ENCODE results near the gene NFIB.

NFIB gene

DNA sequence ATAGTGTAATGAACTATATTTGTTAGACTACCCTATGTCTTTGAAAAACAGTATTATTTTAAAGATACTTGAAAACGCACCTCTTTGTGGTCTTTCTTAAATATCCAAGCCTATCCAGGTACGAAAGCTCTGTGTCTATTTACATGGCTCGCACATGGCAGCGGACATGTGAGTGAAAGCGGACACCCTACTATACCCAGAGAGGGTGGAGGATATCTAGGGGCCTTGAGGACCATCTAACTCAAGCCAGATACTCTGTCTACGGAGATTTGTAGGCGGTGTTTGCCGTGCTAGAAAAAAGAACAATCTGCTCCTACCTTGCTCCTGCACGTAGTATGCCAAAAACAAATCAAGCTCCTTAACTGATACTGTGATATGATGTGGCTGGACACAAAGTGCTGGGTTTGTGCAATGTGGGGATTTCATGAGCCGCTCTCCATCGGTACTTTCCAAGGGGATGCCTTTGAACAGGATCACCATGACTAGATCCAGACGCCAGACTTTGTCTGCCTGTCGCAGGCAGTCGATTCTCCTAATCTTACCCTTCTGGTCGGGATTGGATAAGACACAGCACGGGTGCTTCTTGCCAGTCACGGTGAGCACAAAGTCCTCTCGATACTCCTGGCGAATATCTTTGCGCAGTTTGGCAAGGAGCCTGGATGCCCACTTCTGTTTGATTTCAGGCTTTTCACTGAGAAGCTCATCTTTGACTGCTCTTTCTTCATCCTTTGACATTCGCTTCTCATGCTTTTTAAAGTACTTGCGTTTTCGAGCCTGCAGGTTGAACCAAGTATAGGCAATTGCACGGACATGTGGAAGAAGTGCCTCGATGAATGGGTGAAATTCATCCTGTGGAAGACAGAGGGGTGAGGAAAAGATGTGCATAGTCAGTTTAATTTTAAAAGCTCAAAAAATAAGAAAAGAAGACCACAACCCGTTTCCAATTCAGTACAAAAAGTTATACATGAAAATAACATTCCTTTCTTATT lies 7.0 kb downstream of the NFIB start:
- Histone ChIP-seq H3K4me1 (peaks cover 11% of the 10 kb centered on the region), H3K9me3 (no peaks in the 10 kb centered on the region), H3K9ac (no peak overlapping the region), H3K27ac (no peak overlapping the region), H3K27me3 (no peaks in the 10 kb centered on the region), H3K4me2 (no peak overlapping the region), H4K20me1 (no peaks in the 10 kb centered on the region), H3K4me3 (no peak overlapping the region), H3K36me3 (no peaks in the 10 kb centered on the region)
- TF ChIP-seq Cebpa-rat (IDR thresholded peaks at IDR 0.05): no peak

DNA sequence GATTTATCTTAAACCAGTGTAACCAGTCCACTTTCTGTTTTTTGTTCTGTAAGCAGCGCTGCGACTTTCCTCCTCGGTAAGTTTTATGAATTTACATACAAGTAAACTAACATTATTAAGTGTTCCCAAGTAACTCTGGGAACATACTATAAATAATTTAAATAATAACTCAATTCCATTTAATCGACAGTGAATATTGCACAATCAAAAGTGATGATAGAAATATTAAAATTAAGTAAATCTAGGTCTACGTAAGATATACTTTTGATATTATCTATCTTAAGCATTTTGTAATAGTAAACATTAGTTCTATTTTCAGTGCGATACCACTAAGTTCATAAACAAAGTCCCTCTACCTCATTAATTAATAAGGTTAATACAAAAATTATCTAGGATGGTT lies 7.8 kb downstream of the NFIB start:
- H3K9me3 ChIP-seq: no peaks in the 10 kb centered on the region
- H3K4me3 ChIP-seq: no peak overlapping the region
- TF ChIP-seq Cebpa-rat (IDR thresholded peaks at IDR 0.05): no peak
- no peak overlapping the region for H3K9ac ChIP-seq
- H3K27me3 ChIP-seq: no peaks in the 10 kb centered on the region
- no peaks in the 10 kb centered on the region for H3K36me3 ChIP-seq
- peaks cover 11% of the 10 kb centered on the region for H3K4me1 ChIP-seq
- no peaks in the 10 kb centered on the region for H4K20me1 ChIP-seq
- no peak overlapping the region for H3K27ac ChIP-seq
- H3K4me2 ChIP-seq: no peak overlapping the region

DNA sequence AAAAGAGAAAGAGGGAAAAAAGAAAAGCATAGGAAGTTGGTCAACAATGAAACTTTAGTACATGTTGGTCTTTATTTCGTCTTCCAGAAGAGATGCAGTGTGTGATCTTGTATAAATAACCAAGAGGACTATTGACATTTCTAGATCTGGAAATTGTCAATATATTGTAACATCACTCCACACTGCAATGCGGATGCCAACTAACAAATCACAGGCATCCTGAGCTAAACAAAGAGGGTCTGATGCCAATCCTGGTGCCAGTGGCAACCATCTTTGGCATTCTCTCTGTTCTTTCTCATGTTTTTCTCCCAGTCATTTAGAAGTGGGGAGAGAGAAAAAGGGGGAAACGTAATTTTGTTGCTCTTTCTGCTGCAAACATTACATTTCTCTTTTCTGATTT lies 9.7 kb downstream of the NFIB start:
- Histone ChIP-seq H3K4me1 (peaks cover 2% of the 10 kb centered on the region; the same call in 1 of the 2 replicates), H3K9me3 (no peaks in the 10 kb centered on the region), H3K36me3 (no peaks in the 10 kb centered on the region), H3K27ac (no peak overlapping the region), H3K27me3 (no peaks in the 10 kb centered on the region), H3K9ac (no peak overlapping the region), H3K4me2 (no peak overlapping the region), H4K20me1 (no peaks in the 10 kb centered on the region), H3K4me3 (no peak overlapping the region)
- TF ChIP-seq Cebpa-rat (IDR thresholded peaks at IDR 0.05): no peak

DNA sequence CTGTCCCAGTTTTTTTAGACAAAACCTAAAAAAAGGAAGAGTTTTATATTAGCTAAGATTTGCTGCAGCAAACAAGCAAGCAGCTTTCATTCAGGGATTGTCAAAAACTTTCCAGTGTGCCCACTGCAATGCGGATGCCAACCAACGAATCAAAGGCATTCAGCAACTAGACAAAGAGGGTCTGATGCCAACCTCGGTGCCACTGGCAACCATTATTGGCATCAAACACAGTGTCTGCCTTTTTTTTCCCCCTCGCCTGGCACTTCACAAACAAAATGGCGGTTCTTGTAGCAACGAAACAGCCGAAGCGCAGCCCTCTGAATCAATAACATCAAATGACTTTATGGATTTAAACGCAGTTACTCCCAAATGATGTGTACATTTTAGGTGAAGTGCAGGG lies 10.4 kb downstream of the NFIB start:
- H3K4me1 ChIP-seq: no peaks in the 10 kb centered on the region
- no peak for TF ChIP-seq Cebpa-rat (IDR thresholded peaks at IDR 0.05)
- no peaks in the 10 kb centered on the region for H3K9me3 ChIP-seq
- no peak overlapping the region for H3K4me3 ChIP-seq
- H3K36me3 ChIP-seq: no peaks in the 10 kb centered on the region
- no peaks in the 10 kb centered on the region for H3K27me3 ChIP-seq
- no peak overlapping the region for H3K27ac ChIP-seq
- no peak overlapping the region for H3K4me2 ChIP-seq
- no peak overlapping the region for H3K9ac ChIP-seq
- no peaks in the 10 kb centered on the region for H4K20me1 ChIP-seq

DNA sequence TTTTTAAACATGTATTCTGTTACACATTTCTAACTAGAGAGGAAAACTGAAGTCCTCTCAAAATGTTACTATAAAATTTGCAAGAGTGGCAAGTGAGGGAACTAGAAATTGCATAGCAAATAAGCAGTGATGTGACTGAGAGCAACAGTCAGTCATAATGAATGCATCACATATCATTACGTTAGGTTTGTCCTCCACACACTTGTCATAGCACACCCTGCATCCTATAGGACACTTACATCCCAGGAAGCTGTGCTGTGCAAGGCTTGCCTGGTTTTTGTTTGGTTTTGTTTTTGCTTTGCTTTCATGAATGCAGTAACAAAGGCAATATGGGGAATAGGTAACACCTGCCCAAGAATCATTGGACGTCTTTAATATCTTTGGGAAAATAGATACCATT lies 10.8 kb downstream of the NFIB start:
- H3K9me3 ChIP-seq: no peaks in the 10 kb centered on the region
- no peaks in the 10 kb centered on the region for H3K27me3 ChIP-seq
- no peaks in the 10 kb centered on the region for H3K36me3 ChIP-seq
- H3K4me3 ChIP-seq: no peak overlapping the region
- H4K20me1 ChIP-seq: no peaks in the 10 kb centered on the region
- no peak overlapping the region for H3K9ac ChIP-seq
- H3K4me2 ChIP-seq: no peak overlapping the region
- H3K27ac ChIP-seq: no peak overlapping the region
- TF ChIP-seq Cebpa-rat (IDR thresholded peaks at IDR 0.05): no peak
- no peaks in the 10 kb centered on the region for H3K4me1 ChIP-seq

DNA sequence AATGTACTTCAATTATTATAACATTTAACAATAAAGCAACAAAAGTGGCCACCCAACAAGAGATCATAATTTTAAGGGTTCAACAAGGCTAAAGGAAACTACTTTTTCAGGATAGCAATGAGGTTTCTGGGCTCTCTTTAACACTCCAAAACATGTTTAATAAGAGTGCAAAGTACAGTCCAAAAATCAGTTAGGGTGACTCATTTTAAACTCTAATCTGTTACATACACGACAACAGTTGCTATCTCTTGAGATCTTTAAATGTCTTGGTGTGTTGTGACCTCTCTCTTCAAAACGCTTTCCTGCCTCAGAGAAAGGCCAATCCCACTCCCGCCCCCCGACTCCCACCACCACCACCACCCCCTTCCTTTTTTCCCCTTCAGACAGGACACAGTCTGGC lies 11.5 kb downstream of the NFIB start:
- no peaks in the 10 kb centered on the region for H3K4me1 ChIP-seq
- no peak overlapping the region for H3K4me2 ChIP-seq
- H4K20me1 ChIP-seq: no peaks in the 10 kb centered on the region
- no peaks in the 10 kb centered on the region for H3K9me3 ChIP-seq
- H3K27ac ChIP-seq: no peak overlapping the region
- H3K36me3 ChIP-seq: no peaks in the 10 kb centered on the region
- no peak overlapping the region for H3K4me3 ChIP-seq
- no peak for TF ChIP-seq Cebpa-rat (IDR thresholded peaks at IDR 0.05)
- no peak overlapping the region for H3K9ac ChIP-seq
- no peaks in the 10 kb centered on the region for H3K27me3 ChIP-seq

DNA sequence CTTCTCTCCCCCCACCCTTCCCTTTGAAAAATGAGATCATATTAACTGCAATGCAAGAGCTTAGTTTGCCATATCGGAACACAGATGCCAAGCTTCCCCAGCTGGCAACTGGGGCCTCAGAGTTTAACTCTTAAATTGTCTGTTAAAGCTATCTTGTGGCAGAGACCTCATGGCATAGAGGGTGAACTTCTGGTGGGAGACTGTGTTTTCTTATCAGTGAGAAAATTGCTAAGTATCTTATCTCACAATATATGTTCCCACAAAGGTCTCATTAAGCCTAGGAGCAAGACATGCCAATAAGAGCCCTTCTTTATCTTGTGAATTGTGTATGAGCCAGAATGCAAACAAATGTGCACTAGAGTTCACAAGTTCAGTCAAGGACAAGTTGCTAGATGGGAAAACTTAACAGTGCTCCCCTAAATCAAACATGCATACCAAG lies 12.3 kb downstream of the NFIB start:
- H3K36me3 ChIP-seq: no peaks in the 10 kb centered on the region

DNA sequence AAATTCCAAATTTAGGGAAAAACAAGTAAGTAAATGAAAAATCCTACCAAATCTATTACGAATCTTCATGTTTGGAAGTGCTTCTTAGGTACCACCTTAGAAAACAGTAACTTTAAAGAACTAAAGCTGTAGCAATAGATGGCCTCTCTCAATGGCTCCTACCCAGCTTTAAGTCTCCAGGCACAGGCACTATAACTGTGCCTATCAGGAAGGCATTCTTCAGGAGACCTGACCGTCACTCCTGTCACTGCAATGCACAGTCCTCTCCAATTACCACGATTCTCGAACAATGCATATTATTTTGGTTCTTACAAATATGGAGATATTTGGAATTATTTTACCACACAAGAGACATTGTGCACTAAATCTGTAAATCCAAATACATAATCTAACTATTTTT lies 12.9 kb downstream of the NFIB start:
- Histone ChIP-seq H3K4me2 (no peak overlapping the region), H3K4me1 (no peaks in the 10 kb centered on the region), H3K9ac (no peak overlapping the region), H3K27me3 (no peaks in the 10 kb centered on the region), H3K36me3 (no peaks in the 10 kb centered on the region), H3K4me3 (no peak overlapping the region), H4K20me1 (no peaks in the 10 kb centered on the region), H3K27ac (no peak overlapping the region), H3K9me3 (no peaks in the 10 kb centered on the region)
- no peak for TF ChIP-seq Cebpa-rat (IDR thresholded peaks at IDR 0.05)

More for the DNA sequence above, 12.3 kb downstream of the NFIB start:
- no peaks in the 10 kb centered on the region for H3K4me1 ChIP-seq
- H3K9ac ChIP-seq: no peak overlapping the region
- H4K20me1 ChIP-seq: no peaks in the 10 kb centered on the region
- no peak for TF ChIP-seq Cebpa-rat (IDR thresholded peaks at IDR 0.05)
- H3K4me2 ChIP-seq: no peak overlapping the region
- no peaks in the 10 kb centered on the region for H3K27me3 ChIP-seq
- no peak overlapping the region for H3K27ac ChIP-seq
- no peaks in the 10 kb centered on the region for H3K9me3 ChIP-seq
- no peak overlapping the region for H3K4me3 ChIP-seq

DNA sequence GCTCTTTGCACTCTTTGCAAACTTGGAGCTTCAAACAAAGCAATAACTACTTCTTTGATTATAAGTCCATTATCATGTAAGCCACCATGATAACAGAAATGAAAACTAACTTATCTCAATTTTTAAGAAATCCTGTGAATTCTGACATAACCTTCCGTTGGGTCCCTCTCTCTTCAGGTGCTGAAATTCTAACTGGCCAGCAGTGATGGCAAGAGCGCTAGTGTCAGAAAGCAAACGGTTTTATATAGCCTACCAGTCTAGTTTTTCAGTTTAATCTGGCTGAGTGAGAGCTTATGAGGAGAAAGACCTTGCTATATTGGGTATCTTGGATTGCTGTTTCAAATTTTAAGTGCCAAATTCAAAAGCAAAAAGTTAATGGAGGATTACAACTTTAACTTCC lies 13.4 kb downstream of the NFIB start:
- Histone ChIP-seq H3K4me2 (no peak overlapping the region), H3K27ac (no peak overlapping the region), H3K9ac (no peak overlapping the region), H3K4me1 (no peaks in the 10 kb centered on the region), H4K20me1 (no peaks in the 10 kb centered on the region), H3K9me3 (no peaks in the 10 kb centered on the region), H3K27me3 (no peaks in the 10 kb centered on the region), H3K4me3 (no peak overlapping the region), H3K36me3 (no peaks in the 10 kb centered on the region)
- no peak for TF ChIP-seq Cebpa-rat (IDR thresholded peaks at IDR 0.05)

DNA sequence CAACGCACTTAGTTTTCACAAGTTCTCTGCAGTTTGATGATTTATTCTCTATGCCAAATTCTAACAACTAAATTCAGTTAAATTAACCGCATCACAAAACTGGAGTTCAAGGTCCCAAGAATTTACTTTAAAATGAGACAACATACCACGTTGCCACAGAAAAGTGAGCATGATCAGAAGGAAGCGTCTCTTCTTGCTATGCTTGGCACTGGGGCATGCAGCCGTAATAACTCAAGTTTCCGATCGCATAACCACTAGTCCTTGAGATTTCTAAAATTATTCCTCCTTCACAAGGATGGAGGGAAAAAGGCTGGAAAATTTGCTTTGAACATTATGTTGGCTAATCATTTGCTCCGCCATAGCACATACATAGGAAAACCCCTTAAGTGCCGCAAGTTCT lies 13.9 kb downstream of the NFIB start:
- no peak overlapping the region for H3K4me2 ChIP-seq
- no peak overlapping the region for H3K27ac ChIP-seq
- H3K4me3 ChIP-seq: no peak overlapping the region
- H3K9me3 ChIP-seq: no peaks in the 10 kb centered on the region
- H3K27me3 ChIP-seq: no peaks in the 10 kb centered on the region
- no peaks in the 10 kb centered on the region for H3K36me3 ChIP-seq
- TF ChIP-seq Cebpa-rat (IDR thresholded peaks at IDR 0.05): no peak
- no peaks in the 10 kb centered on the region for H4K20me1 ChIP-seq
- no peaks in the 10 kb centered on the region for H3K4me1 ChIP-seq
- no peak overlapping the region for H3K9ac ChIP-seq

Measured in BLaER1 (cell line).